ENCODE measurements around the gene DHX8.
"Not testable (repeated sequence)": the region's sequence is repeated elsewhere in the genome, so short reads cannot be mapped to it uniquely, and the experiment has no call there.

- TF ChIP-seq CTCF (conservative IDR thresholded peaks at IDR 0.05 in 1 of 2, IDR thresholded peaks at IDR 0.05 in 1 of 2; ENCODE audit: low read depth in 1 of 2, low read length in 2 of 2); EZH2 (IDR thresholded peaks at IDR 0.05; ENCODE audit: low read length, missing control alignments): not testable (repeated sequence)
These were observed 23.9 kb upstream of the DHX8 start for GRCh38 chr17:43459878-43460277.
